ENCODE results near the gene TFF2. TPM values are rescaled to one million over a fixed set of nuclear protein-coding genes. Genes with fewer than 3 reads are reported as not detected.

The TFF2 gene
- total and polyA plus RNA-seq, 2 of the 4 experiments (the other 2 are of a cell fraction), result not detected

DNA sequence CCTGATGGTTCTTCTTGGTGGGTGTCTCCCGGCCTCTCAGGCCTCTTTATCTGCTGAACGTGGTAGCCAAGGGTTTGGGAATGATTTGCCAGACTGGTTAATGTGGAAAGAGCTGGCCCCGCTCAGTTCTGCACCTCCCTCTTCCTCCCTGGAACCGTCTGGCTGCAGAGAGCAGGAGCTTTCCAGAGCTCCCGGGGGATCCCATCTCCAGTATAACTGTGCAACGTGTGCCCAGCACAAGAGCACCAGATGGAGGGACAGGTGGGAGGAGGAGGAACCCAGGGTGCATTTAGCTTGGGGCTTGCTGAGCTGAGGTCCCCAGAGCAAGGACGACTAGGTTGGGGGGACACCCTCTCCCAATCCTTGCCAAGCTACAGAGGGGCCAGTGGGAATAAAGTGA, 10.5 kb upstream of the TFF2 start:
- Histone ChIP-seq H3K4ac (ENCODE audit: low read depth, low read length) (no peak overlapping the region), H3K36me3 (ENCODE audit: control insufficient read depth, insufficient read depth, low read length) (no peaks in the 10 kb centered on the region), H3K9ac (ENCODE audit: low read depth, low read length) (no peak overlapping the region), H3K9me3 (ENCODE audit: control insufficient read depth, insufficient read depth, low read length) (no peaks in the 10 kb centered on the region), H2BK120ac (ENCODE audit: low read depth, low read length) (no peak overlapping the region), H2BK5ac (ENCODE audit: low read depth, low read length, poor library complexity, severe bottlenecking) (no peak overlapping the region), H3K18ac (ENCODE audit: low read depth, low read length) (no peak overlapping the region), H2BK15ac (ENCODE audit: low read depth, low read length) (no peak overlapping the region), H4K5ac (ENCODE audit: low read depth, low read length) (no peak overlapping the region), H4K91ac (ENCODE audit: insufficient read depth, low read depth, low read length) (no peak overlapping the region), H3K14ac (replicated peaks; ENCODE audit: low read depth, low read length) (no peak overlapping the region), H3K4me3 (ENCODE audit: insufficient read depth, low read depth, low read length) (no peak overlapping the region), H4K8ac (ENCODE audit: low read depth in 2 of 2, low read length in 2 of 2) (no peak overlapping the region), H2AK9ac (replicated peaks; ENCODE audit: low read depth, low read length, poor library complexity) (no peak overlapping the region), H3K4me2 (ENCODE audit: low read depth, low read length) (no peak overlapping the region), H3K4me1 (ENCODE audit: control insufficient read depth, insufficient read depth, low read length) (no peaks in the 10 kb centered on the region), H2AFZ (replicated peaks; ENCODE audit: low read length, poor library complexity) (no peak overlapping the region), H3K27me3 (ENCODE audit: control insufficient read depth, insufficient read depth, low read length) (peaks cover 22% of the 10 kb centered on the region), H3K79me1 (ENCODE audit: low read depth in 1 of 2, low read length in 2 of 2) (no peaks in the 10 kb centered on the region), H2AK5ac (ENCODE audit: low read depth, low read length) (no peak overlapping the region), H2BK20ac (ENCODE audit: low read depth, low read length) (no peak overlapping the region), H3K23ac (ENCODE audit: low read depth, low read length) (no peak overlapping the region), H3K9me1 (ENCODE audit: insufficient read depth, low read length) (no peaks in the 10 kb centered on the region), H3K27ac (ENCODE audit: insufficient read depth, low read length) (no peak overlapping the region), H3K56ac (ENCODE audit: extremely low read depth, insufficient read depth, low read length) (no peak overlapping the region), H4K20me1 (ENCODE audit: insufficient read depth, low read length) (no peaks in the 10 kb centered on the region)
- in situ Hi-C loops (cut with MboI; ENCODE audit: low sequenced_read_pairs) (no loop called here), dilution Hi-C loops (cut with HindIII; ENCODE audit: low sequenced_read_pairs, unreplicated experiment) (no loop called here), intact Hi-C loops (cut with micrococcal nuclease) (no loop called here)
- ATAC-seq (ENCODE audit: low read depth) (no peak), DNase-seq (no peak)
- ChIA-PET CTCF (no interaction called here), POLR2A (ENCODE audit: unreplicated experiment) (no interaction called here)
- TF ChIP-seq MAFK (IDR thresholded peaks at IDR 0.05; ENCODE audit: low read depth, low read length) (no peak), RCOR1 (IDR thresholded peaks at IDR 0.05; ENCODE audit: insufficient replicate concordance, low read length) (no peak), MXI1 (IDR thresholded peaks at IDR 0.05; ENCODE audit: borderline replicate concordance, low read depth, low read length) (no peak), RAD21 (IDR thresholded peaks at IDR 0.05; ENCODE audit: low read length) (no peak), SMC3 (IDR thresholded peaks at IDR 0.05; ENCODE audit: low read depth, low read length) (no peak), CHD1 (IDR thresholded peaks at IDR 0.05; ENCODE audit: low read depth, low read length) (no peak), FOS (IDR thresholded peaks at IDR 0.05; ENCODE audit: low read depth, low read length) (no peak), NFE2L2 (IDR thresholded peaks at IDR 0.05; ENCODE audit: low read depth, low read length) (no peak), CEBPB (IDR thresholded peaks at IDR 0.05; ENCODE audit: low read depth, low read length) (no peak)
- TF ChIP-seq, protein P1, sequence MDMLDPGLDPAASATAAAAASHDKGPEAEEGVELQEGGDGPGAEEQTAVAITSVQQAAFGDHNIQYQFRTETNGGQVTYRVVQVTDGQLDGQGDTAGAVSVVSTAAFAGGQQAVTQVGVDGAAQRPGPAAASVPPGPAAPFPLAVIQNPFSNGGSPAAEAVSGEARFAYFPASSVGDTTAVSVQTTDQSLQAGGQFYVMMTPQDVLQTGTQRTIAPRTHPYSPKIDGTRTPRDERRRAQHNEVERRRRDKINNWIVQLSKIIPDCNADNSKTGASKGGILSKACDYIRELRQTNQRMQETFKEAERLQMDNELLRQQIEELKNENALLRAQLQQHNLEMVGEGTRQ (IDR thresholded peaks at IDR 0.05; ENCODE audit: low read depth, low read length), result no peak
- TF ChIP-seq, protein P2, sequence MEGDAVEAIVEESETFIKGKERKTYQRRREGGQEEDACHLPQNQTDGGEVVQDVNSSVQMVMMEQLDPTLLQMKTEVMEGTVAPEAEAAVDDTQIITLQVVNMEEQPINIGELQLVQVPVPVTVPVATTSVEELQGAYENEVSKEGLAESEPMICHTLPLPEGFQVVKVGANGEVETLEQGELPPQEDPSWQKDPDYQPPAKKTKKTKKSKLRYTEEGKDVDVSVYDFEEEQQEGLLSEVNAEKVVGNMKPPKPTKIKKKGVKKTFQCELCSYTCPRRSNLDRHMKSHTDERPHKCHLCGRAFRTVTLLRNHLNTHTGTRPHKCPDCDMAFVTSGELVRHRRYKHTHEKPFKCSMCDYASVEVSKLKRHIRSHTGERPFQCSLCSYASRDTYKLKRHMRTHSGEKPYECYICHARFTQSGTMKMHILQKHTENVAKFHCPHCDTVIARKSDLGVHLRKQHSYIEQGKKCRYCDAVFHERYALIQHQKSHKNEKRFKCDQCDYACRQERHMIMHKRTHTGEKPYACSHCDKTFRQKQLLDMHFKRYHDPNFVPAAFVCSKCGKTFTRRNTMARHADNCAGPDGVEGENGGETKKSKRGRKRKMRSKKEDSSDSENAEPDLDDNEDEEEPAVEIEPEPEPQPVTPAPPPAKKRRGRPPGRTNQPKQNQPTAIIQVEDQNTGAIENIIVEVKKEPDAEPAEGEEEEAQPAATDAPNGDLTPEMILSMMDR (conservative IDR thresholded peaks at IDR 0.05; ENCODE audit: low read depth, low read length), result no peak
- no CpG with 5 or more reads among the region's 7 CpGs for WGBS, 2 experiments (ENCODE audit: extremely low coverage in 2 of 2, insufficient read length in 1 of 2)
- BruUV-seq (replicated peaks), result no TSS peak
